AG09309 (cell line): Measurements from ENCODE around the gene ADAM8.

Experiments used
- DNase-seq: peaks from one replicate; pipeline ENCODE4 v3.0.0-alpha.2; 2010; ENCODE audit warnings: low read depth
- H3K4me3 ChIP-seq: 2 replicates; pipeline ENCODE4 v1.5.1; 2011; ENCODE audit warnings: mild to moderate bottlenecking, low read depth, low read length, moderate library complexity; ENCODE audit not compliant: control insufficient read depth
- CTCF ChIP-seq: IDR thresholded peaks from 2 replicates; pipeline ENCODE4 v1.5.1; 2011; ENCODE audit warnings: mild to moderate bottlenecking, low read depth, low read length, inconsistent platforms; ENCODE audit not compliant: insufficient read depth, control insufficient read depth; ENCODE audit errors: missing control alignments

Gene ADAM8

GRCh38 chr10:133217800-133218589, 58.7 kb downstream of the ADAM8 start:
- H3K4me3 ChIP-seq = no peak overlapping the region
- no peak for DNase-seq
- no peak for TF ChIP-seq CTCF

GRCh38 chr10:133216776-133217175, 59.9 kb downstream of the ADAM8 start:
- no peak for TF ChIP-seq CTCF
- H3K4me3 ChIP-seq = no peak overlapping the region
- no peak for DNase-seq

- no peak for TF ChIP-seq CTCF
These were observed 61.1 kb downstream of the ADAM8 start for GRCh38 chr10:133215586-133215985.

GRCh38 chr10:133214468-133215410, 61.9 kb downstream of the ADAM8 start:
- DNase-seq = no peak
- TF ChIP-seq CTCF = no peak
- H3K4me3 ChIP-seq = no peak overlapping the region

More at GRCh38 chr10:133215586-133215985, 61.1 kb downstream of the ADAM8 start:
- no peak overlapping the region for H3K4me3 ChIP-seq
- no peak for DNase-seq

- no peak for DNase-seq
- H3K4me3 ChIP-seq = no peak overlapping the region
- TF ChIP-seq CTCF = no peak
These were observed 62.8 kb downstream of the ADAM8 start for GRCh38 chr10:133213641-133214467.
